Stomach (tissue), 9 donors: ENCODE data around the gene OS9. TPM values are rescaled to one million over a fixed set of nuclear protein-coding genes. Genes with fewer than 3 reads are reported as not detected.

Experiments
- DNase-seq, 2 donors: peaks; one replicate each; pipeline versions ENCODE4 v3.0.0 to v3.0.0-alpha.2; 2013 to 2019
- H3K27ac ChIP-seq, 5 donors: fragments of 200-600 bp in 4 of 5; sonication (generic) in 4 of 5; one replicate each; pipeline ENCODE4 v1.5.1; 2013 to 2019; ENCODE audit warnings: mild to moderate bottlenecking in 1 of 5, moderate library complexity in 1 of 5
- H3K27me3 ChIP-seq, 3 donors: fragments of 200-600 bp; sonication (generic); one replicate each; pipeline ENCODE4 v1.5.1; 2017 to 2019; ENCODE audit warnings: mixed run types in 1 of 3
- H3K36me3 ChIP-seq, 4 donors: fragments of 200-600 bp; sonication (generic); 1 replicate in 3 of 4; 2 replicates in 1 of 4; pipeline ENCODE4 v1.5.1; 2016 to 2019
- H3K4me1 ChIP-seq, 4 donors: fragments of 200-600 bp; sonication (generic); one replicate each; pipeline ENCODE4 v1.5.1; 2016 to 2019
- H3K4me3 ChIP-seq, 4 donors: fragments of 200-600 bp; sonication (generic) in 3 of 4; one replicate each; pipeline ENCODE4 v1.5.1; 2016 to 2019; ENCODE audit warnings: mild to moderate bottlenecking in 1 of 4
- H3K9me3 ChIP-seq, 4 donors: fragments of 200-600 bp; sonication (generic); one replicate each; pipeline ENCODE4 v1.5.1; 2016 to 2019
- CTCF ChIP-seq, 7 experiments: fragments of 450-650 bp in 4 of 7; fragments of 200-600 bp in 3 of 7; sonication (generic) in 3 of 7; IDR thresholded peaks; one replicate each; pipeline ENCODE4 v1.5.1; 2016 to 2019; ENCODE audit warnings: antibody characterized with exemption in 7 of 7, control low read depth in 2 of 7, mild to moderate bottlenecking in 1 of 7
- EP300 ChIP-seq: sonication (generic); formaldehyde crosslinking; IDR thresholded peaks from one replicate; pipeline ENCODE4 v1.6.1; 2017; ENCODE audit warnings: antibody characterized with exemption
- POLR2A ChIP-seq, 4 donors: fragments of 450-650 bp; IDR thresholded peaks; one replicate each; pipeline ENCODE4 v1.6.1; 2016; ENCODE audit warnings: antibody characterized with exemption in 4 of 4, control low read depth in 2 of 4, mild to moderate bottlenecking in 1 of 4, moderate library complexity in 1 of 4
- POLR2AphosphoS5 ChIP-seq, 3 donors: sonication (generic); formaldehyde crosslinking; IDR thresholded peaks; one replicate each; pipeline ENCODE4 v1.6.1; 2016; ENCODE audit warnings: antibody characterized with exemption in 3 of 3
- whole genome bisulfite sequencing, 5 donors: extraction: QIAGEN DNeasy Blood & Tissue Kit in 3 of 5; methylation state at CpG; one replicate each; pipeline versions ENCODE4 v1.1.5 to v1.1.7; 2013 to 2018; 5-methylcytosine and 5-hydroxymethylcytosine counted together
- intact Hi-C: fragments of 100-400 bp; cut with DNase I; formaldehyde crosslinking; loops from one replicate; pipeline ENCODE4 v1.15.1; 2023; ENCODE audit warnings: low total_unique reads
- polyA plus RNA-seq, 3 donors: library from polyadenylated mRNA; stranded (reverse); fragments of 200-250 nt; gene quantifications; one replicate each; pipeline ENCODE4 v1.2.3, GENCODE V29; 2013
- total RNA-seq, 5 donors: library from RNA; depleted of rRNA; stranded (reverse); fragments of >200 nt; gene quantifications; one replicate each; pipeline versions ENCODE4 v1.1.0 to v1.2.3, GENCODE V29; 2014 to 2016
- donor health status: healthy with polysubstance abuse.
- donor health status: Bipolar disorder and iron deficiency.
- donor health status: healthy.

The OS9 gene
- total and polyA plus RNA-seq, 8 donors, result 85.8 to 408 (median 169) TPM

- 45 to 55% (median 51%) methylated on average over 5 of the region's 5 CpGs for WGBS, 5 donors
- Histone ChIP-seq H3K4me1 (peaks cover 19 to 27% (median 22%) of the 10 kb centered on the region in 4 donors), H3K9me3 (no peaks in the 10 kb centered on the region), H3K36me3 (peaks cover 0 to 57% (median 6%) of the 10 kb centered on the region in 4 donors), H3K27me3 (peaks cover 0 to 88% (median 0%) of the 10 kb centered on the region in 3 donors), H3K27ac (no peak overlapping the region), H3K4me3 (no peak overlapping the region)
- TF ChIP-seq POLR2AphosphoS5 (IDR thresholded peaks at IDR 0.05), result no peak
- TF ChIP-seq POLR2A (IDR thresholded peaks at IDR 0.05), result no peak
- TF ChIP-seq EP300, result no peak
- no peak for TF ChIP-seq CTCF (IDR thresholded peaks at IDR 0.05)
- intact Hi-C loops, result no loop called here
- DNase-seq, result peak in 1 of 2 donors; percentile 1
These were observed 35.5 kb downstream of the OS9 start for GRCh38 chr12:57729321-57729844.

GRCh38 chr12:57730336-57731067 lies 36.6 kb downstream of the OS9 start:
- Histone ChIP-seq H3K27ac (no peak overlapping the region), H3K36me3 (peaks cover 0 to 59% (median 6%) of the 10 kb centered on the region in 4 donors), H3K4me3 (no peak overlapping the region), H3K4me1 (peaks cover 18 to 29% (median 23%) of the 10 kb centered on the region in 4 donors), H3K9me3 (no peaks in the 10 kb centered on the region), H3K27me3 (peaks cover 0 to 88% (median 11%) of the 10 kb centered on the region in 3 donors)
- WGBS, 5 donors, result 77 to 84% (median 78%) methylated on average over 13 of the region's 13 CpGs
- no peak for DNase-seq
- intact Hi-C loops, result no loop called here
- TF ChIP-seq EP300 (no peak), CTCF (IDR thresholded peaks at IDR 0.05) (no peak), POLR2AphosphoS5 (IDR thresholded peaks at IDR 0.05) (no peak), POLR2A (IDR thresholded peaks at IDR 0.05) (no peak)

- 75 to 81% (median 80%) methylated on average over 18 to 19 of the region's 19 CpGs for WGBS, 5 donors
These were observed 37.6 kb downstream of the OS9 start for GRCh38 chr12:57731411-57732080.

More at GRCh38 chr12:57731411-57732080, 37.6 kb downstream of the OS9 start:
- Histone ChIP-seq H3K9me3 (no peaks in the 10 kb centered on the region), H3K36me3 (peaks cover 0 to 58% (median 6%) of the 10 kb centered on the region in 4 donors), H3K27ac (no peak overlapping the region), H3K4me3 (no peak overlapping the region), H3K27me3 (peaks cover 3 to 88% (median 22%) of the 10 kb centered on the region in 3 donors), H3K4me1 (peaks cover 14 to 29% (median 23%) of the 10 kb centered on the region in 4 donors)
- TF ChIP-seq CTCF (IDR thresholded peaks at IDR 0.05) (no peak), POLR2AphosphoS5 (IDR thresholded peaks at IDR 0.05) (no peak), POLR2A (IDR thresholded peaks at IDR 0.05) (no peak), EP300 (no peak)
- intact Hi-C loops, result no loop called here
- no peak for DNase-seq
